ENCODE measurements around the gene TMEM169. TPM values are rescaled to one million over a fixed set of nuclear protein-coding genes. Genes with fewer than 3 reads are reported as not detected.

Gene TMEM169
- total RNA-seq, 2 donors from 2014 or later: 1.1 to 3.8 TPM

DNA sequence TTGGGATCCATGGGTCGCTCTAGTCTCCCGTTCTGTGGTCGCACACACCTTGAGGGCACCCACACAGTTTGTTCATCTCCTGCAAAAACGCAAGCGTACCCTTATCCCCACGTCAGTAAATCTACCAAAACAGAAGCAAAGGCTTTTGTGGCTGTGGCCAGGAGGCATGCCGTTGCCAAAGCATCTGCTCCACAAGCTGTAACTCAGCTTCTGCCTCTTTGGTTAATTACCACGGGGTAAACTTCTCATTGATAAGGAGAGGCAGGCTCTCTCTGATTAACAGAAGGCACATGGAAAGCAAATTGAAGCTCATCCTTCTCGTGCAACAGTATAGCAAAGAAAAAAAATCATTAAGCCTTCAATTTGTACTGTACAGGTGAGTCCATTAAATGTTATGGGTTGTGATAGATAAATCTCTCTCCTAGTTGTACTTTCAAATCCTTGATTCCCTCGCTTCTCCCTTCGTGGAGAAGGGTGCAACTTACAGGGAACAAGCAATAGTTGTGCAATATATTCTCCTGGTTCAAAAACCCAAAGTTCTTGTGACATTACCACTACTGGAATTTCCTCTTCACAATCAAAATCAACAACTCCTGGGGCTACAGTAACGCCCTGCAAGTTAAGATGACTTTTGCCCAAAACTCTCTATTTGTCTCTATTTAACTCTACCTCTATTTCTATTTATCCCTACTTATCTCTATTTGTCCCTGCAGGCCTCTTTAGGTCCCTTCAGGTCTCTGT lies 10.4 kb upstream of the TMEM169 start:
- Histone ChIP-seq H3K27ac (ENCODE audit: low read depth, low read length) (no peak overlapping the region), H3K4me1 (ENCODE audit: control insufficient read depth, insufficient read depth, low read length) (no peaks in the 10 kb centered on the region), H3K36me3 (ENCODE audit: control insufficient read depth, insufficient read depth, low read length) (peaks cover 4% of the 10 kb centered on the region), H3K27me3 (ENCODE audit: control insufficient read depth, insufficient read depth, low read length, poor library complexity, severe bottlenecking) (no peaks in the 10 kb centered on the region), H3K9ac (ENCODE audit: extremely low read depth, low read length, poor library complexity, severe bottlenecking) (no peak overlapping the region), H3K9me3 (ENCODE audit: control insufficient read depth, low read length) (no peaks in the 10 kb centered on the region), H3K4me3 (ENCODE audit: low read length) (no peak overlapping the region)
- Mint-ChIP-seq H3K4me1 (peaks cover 10% of the 10 kb centered on the region), H3K27me3 (ENCODE audit: insufficient read depth) (no peaks in the 10 kb centered on the region), H3K27ac (no peak overlapping the region), H3K36me3 (ENCODE audit: low read depth) (peaks cover 3% of the 10 kb centered on the region), H3K9me3 (no peaks in the 10 kb centered on the region), H3K4me3 (no peak overlapping the region)
- TF ChIP-seq CTCF (conservative IDR thresholded peaks at IDR 0.05): no peak
- WGBS, 2 experiments (ENCODE audit: insufficient coverage in 1 of 2, insufficient read length in 1 of 2): 91 to 93% methylated on average over 12 of the region's 12 CpGs
- no peak for DNase-seq

GRCh38 chr2:216072473-216072872 lies 9.2 kb upstream of the TMEM169 start:
- no peak for TF ChIP-seq CTCF (conservative IDR thresholded peaks at IDR 0.05)
- Mint-ChIP-seq H3K27me3 (ENCODE audit: insufficient read depth) (no peaks in the 10 kb centered on the region), H3K4me3 (no peak overlapping the region), H3K9me3 (no peaks in the 10 kb centered on the region), H3K4me1 (peaks cover 10% of the 10 kb centered on the region), H3K27ac (no peak overlapping the region), H3K36me3 (ENCODE audit: low read depth) (peaks cover 3% of the 10 kb centered on the region)
- Histone ChIP-seq H3K36me3 (ENCODE audit: control insufficient read depth, insufficient read depth, low read length) (peaks cover 4% of the 10 kb centered on the region), H3K4me3 (ENCODE audit: low read length) (no peak overlapping the region), H3K4me1 (ENCODE audit: control insufficient read depth, insufficient read depth, low read length) (no peaks in the 10 kb centered on the region), H3K27me3 (ENCODE audit: control insufficient read depth, insufficient read depth, low read length, poor library complexity, severe bottlenecking) (no peaks in the 10 kb centered on the region), H3K9ac (ENCODE audit: extremely low read depth, low read length, poor library complexity, severe bottlenecking) (no peak overlapping the region), H3K9me3 (ENCODE audit: control insufficient read depth, low read length) (no peaks in the 10 kb centered on the region), H3K27ac (ENCODE audit: low read depth, low read length) (no peak overlapping the region)
- no peak for DNase-seq

GRCh38 chr2:216073773-216074172 lies 7.9 kb upstream of the TMEM169 start:
- Mint-ChIP-seq H3K4me1 (peaks cover 10% of the 10 kb centered on the region), H3K4me3 (no peak overlapping the region), H3K27ac (no peak overlapping the region), H3K36me3 (ENCODE audit: low read depth) (peaks cover 3% of the 10 kb centered on the region), H3K27me3 (ENCODE audit: insufficient read depth) (no peaks in the 10 kb centered on the region), H3K9me3 (no peaks in the 10 kb centered on the region)
- no peak for TF ChIP-seq CTCF (conservative IDR thresholded peaks at IDR 0.05)
- H3K4me3 ChIP-seq (ENCODE audit: low read length): no peak overlapping the region
- no peaks in the 10 kb centered on the region for H3K27me3 ChIP-seq (ENCODE audit: control insufficient read depth, insufficient read depth, low read length, poor library complexity, severe bottlenecking)
- H3K9me3 ChIP-seq (ENCODE audit: control insufficient read depth, low read length): no peaks in the 10 kb centered on the region
- peaks cover 4% of the 10 kb centered on the region for H3K36me3 ChIP-seq (ENCODE audit: control insufficient read depth, insufficient read depth, low read length)
- no peak overlapping the region for H3K27ac ChIP-seq (ENCODE audit: low read depth, low read length)
- no peaks in the 10 kb centered on the region for H3K4me1 ChIP-seq (ENCODE audit: control insufficient read depth, insufficient read depth, low read length)
- DNase-seq: no peak
- H3K9ac ChIP-seq (ENCODE audit: extremely low read depth, low read length, poor library complexity, severe bottlenecking): no peak overlapping the region

Data from endodermal cell (in vitro differentiated cells).